AG20443 (cell line): ENCODE measurements around the gene HMX1.

ENCODE experiments used
- DNase-seq: peaks from one replicate; pipeline ENCODE4 v3.0.0; 2012; ENCODE audit warnings: low spot score, mixed read lengths

The HMX1 gene

DNA sequence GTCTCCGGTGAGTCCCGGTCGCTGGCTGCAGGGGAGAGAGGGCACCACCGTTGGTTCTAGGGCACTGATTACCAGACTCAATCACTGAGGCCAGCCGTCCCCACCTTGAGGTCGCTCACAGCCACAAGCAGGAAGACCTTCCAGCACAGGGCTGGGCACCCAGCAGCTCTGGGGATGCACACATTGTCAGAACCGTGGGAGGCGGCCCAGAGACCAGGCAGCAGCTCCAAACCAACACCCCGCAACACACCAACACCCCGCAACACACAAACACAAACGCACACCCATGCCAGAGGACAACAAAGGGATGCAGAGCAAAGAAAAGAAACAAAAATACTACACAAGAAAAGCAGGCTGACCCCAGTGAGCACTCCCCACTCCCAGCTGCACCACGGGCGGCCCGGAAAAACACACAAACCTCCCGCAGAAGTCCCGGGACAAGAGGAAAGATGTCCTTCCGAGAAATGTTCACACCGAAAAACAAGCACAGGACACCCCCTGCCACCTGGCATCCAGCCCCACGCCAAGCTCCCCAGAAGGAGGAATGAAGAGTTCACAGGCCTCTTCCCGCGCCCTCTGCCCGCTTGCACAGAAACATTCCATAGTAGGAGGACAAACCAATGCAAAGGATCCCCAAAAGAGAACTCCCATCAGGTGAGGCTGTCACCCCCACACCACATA is 3.2 kb downstream of the HMX1 start:
- DNase-seq: no peak

DNA sequence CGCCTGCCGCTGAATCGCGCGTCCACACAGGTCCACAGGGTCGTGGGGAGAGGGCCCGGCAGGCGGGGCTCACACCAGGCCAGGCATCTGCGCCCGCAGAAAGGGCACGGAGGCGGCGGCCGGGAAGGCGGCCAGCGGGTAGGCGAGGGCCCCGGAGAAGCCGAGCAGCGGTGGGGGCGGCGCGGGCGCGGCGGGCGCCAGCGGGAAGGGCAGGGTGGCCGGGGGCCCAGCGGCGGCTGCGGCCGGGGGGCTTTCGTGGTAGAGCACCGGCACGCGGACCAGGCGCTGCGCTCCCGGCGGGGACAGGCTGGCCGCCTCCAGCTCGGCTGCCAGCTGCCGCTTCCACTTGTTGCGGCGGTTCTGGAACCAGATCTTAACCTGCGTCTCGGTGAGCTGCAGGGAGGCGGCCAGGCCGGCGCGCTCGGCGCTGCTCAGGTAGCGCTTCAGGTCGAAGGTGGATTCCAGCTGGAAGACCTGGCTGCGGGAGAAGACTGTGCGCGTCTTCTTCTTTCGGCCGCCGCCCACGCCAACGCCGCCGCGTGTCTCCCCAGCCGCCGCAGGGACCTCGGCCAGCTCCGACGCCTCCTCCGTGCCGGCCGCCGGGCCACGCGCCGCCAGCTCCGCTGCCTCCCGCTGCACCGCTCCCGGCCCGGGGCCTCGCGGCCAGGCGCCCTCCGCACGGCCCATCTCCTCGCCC is 3.9 kb downstream of the HMX1 start:
- no peak for DNase-seq

- DNase-seq: no peak
Measured at GRCh38 chr4:8866828-8867623, 4.6 kb downstream of the HMX1 start.

GRCh38 chr4:8866421-8866820 is 5.2 kb downstream of the HMX1 start:
- DNase-seq: no peak

DNA sequence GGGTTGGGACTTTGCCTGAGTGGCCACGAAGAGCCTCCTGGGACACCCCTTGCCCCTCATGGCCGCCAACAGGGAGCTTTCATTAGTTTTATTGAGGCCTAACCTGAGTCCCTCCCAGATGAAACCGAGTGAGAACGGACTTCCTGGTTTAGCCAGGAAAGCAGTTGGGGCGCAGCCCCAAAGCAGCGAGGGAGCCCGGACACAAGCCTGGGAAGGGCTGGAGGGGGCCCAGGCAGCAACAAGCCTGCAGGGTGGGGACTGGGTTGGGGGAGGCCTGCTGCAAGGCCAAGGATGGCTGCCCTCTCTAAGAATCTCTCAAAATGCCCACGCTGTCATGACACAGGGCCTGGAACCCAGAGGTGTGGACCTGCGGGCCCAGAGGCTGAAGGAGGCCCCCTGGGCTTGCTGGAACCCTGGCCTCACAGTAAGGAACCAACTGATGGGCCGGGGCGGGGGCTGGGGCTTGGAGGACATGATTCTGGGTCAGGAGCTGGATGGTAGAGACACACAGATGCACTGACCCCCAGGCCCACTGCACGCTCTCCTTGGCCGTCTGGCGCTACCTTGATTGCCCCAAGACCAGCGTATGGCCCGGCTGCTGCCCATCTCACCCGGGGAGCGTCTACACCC is 5.8 kb downstream of the HMX1 start:
- DNase-seq: no peak

DNA sequence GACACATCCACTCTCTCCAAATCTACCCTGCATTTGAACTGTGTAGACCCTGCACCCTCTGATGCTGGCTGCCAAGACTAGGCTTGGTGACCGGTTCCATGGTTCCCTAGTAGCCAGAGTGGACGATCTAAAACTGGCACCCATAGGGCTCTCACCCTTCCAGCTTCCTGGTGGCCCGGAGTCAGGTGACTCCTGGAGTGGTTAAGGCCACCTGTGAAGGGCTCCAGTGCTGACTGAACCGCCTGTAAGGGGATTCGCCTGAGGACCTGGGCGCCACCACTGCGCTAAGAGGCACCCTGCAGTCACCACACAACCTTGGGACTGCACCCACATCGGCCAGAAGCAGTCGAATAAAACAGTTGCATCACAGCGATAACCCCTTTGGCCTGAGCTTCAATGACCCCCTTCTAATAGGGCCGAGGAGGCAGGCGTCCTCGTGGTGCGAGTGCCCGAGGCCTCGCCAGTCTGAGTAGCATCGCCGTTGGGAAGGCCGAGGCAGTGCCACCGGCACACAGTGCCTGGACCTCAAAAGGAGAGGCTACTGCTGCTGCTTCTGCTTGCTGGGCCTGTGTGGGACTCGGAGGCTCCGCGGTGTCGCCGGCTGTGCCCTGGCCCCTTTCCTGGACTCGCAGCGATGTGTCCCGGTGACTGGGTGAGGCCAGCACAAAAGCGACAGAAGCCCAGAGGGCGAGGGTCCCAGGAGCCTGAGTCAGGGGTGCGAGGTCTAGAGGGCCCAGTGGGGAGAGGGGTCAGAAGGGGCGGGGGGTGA is 6.5 kb downstream of the HMX1 start:
- no peak for DNase-seq

DNA sequence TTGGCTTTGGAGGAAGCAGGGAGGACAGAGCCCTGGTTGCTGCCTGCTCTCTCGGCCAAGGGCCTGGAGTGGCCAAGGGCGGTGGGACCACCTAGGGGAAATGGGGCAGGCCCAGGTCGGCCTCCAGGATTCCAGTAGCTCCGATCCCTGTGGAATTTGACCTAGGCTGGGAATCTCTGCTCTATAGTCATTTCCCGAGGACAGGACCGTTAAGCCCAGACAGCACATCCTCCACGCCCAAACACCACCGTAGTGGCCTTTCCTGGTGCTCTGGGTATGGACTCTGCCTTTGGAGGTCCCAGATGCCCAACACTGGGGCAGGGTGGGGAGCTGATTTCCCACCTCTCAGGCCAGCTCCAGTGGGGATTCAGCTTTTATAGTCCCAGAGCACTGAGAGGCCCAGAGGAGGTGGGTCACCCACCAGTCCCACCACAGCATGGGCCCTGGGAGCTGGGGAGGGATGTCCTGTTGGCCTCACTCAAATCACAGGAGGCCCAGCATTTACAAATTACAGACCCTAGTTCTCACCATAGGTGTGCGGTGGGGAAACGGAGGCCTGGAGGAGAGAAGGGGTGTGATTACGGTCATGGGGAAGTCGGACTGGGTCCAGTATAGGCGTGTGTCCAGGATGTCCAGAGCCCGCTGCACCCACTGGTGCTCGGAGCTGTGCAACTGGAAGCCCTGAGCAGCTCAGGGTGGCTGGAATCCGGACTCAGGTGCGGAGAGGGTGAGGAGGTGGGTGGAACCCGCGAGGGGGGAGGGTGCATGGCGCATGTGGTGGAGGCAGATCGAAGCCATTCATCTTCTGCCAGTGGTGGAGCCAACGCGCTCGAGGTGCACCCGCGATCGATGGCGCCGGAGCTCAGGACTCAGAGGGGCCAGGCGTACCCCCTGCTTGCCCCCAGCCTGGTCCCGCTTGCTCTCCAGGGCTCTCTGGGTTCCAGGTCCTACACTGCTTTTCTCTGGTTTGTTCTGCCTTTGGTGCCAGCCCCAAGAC is 7.7 kb downstream of the HMX1 start:
- no peak for DNase-seq

DNA sequence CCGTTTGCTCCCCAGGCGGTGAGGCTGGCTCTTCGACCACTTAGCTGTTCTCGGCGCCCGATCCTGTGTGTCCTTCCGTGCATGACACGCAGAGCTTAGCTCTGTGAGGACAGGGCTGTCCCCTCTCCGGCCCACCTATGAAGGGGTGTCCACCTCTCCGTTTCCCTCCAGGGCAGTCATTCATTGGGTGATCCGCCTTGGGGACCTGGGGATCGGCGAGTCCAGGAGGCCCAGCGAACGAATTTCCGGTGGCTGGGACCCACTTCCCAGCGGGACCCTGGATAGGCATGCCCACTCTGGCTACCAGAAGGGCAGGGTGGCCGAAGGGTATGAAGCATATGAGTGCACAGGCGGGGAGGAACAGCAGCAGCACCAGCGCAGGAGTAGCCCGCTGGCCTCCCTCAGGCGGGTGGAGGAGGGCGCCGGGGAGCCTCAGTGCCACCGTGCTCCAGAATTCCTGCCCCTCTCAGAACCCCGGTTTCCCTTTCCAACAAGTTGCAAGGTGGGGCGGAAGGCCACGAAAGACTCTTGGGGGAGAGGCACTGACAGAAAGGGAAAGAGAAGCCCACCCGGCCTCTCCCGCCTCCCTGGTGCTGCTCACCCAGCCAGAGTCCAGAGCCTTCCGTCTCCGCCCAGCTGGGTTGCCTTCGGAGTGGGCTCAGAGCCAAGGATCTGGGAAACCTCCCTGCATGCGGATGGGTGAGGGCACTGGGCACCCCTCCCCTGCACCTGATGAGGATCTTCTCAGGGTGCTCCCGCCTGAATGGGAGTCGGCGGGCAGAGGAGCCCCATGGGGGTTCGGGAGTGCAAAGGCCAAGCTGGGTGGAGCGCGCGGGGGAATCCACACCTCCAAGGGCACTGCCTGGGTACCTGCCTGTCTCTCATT is 8.6 kb downstream of the HMX1 start:
- DNase-seq: no peak

DNA sequence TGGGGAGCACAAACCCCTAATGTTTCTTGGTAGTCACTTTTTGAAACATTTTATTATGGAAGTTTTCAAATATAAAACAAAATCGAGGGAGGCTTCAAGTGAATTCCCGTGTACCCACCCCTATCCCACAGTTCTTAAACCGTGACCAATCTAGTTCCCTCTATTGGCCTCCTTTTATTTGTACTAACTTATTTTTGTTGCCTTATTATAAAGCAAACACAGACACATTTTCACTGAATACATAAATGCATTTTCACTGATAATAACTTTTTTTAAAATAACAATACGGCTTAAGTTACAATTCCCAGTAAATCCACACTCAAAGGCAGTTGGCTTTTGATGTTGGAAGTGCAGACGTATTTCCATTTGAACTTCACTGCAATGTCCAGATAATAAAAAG is 9.3 kb downstream of the HMX1 start:
- DNase-seq: no peak

DNA sequence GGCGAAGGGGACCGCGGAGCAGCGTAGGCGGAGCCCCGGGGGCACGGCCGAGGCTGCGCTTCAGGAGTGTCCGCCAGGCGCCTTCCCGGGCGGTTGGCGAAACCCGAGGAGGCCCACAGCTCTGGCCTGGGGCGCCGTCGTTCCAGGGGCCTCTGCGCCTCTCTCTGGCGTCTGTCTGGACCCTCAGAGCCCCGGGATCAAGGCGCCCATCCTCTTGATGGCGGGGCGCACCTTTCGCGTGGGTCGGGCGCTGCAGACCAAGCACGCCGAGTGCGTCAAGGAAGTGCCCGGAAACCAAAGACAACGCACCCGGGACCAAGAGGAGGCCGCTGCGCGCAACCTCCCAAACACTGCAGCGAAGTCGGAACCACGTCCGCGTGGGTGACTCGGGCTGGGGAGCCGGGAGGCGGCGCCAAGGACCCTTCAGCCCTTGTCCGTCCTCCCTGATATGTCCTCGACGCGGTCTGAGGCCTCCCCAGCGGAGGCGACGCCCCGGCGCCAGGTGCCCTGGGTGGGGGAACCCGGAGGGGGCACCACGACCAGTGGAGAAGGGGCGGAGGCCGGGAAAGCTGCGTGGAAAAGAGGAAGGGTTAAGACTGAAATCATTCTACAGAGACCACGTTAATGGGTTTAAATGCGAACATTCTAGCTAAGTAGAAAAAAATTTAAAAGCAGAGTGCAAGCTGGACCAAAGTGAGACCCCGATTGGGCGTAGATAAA is 9.9 kb downstream of the HMX1 start:
- DNase-seq: no peak

DNA sequence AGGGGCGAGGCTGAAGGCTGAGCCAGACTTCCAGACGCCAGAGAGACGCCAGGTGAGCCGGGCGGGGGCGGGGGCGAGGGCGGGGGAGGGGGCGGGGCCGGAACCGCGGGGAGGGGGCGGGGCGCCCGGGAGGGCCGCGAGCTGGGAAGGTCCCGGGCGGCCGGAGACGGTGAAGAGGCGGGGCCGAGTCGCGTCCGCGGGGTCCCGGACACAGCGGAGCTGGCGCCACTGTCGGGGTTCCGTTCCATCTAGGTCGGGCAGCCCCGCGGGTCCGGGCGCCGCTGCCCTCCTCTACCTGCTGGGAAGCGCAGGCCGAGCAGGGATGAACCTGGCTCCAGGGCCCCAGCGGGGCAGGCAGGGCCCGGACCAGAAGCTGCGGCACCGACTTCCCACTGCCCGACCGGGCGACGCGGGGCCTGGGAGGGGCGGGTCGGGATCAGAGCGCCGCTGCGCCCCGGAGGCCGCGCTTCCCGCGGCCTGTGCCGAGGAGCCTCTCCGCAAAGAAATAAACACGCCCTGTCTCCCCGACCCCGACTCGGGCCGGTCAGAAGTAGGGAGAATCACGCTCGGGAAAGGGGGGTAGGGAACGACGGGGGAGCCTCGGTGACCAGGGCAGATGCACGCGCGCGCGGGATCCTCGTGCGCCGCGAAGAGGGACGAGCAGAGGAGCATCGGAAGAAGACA is 10.6 kb downstream of the HMX1 start:
- DNase-seq: no peak

GRCh38 chr4:8860096-8860891 is 11.3 kb downstream of the HMX1 start:
- DNase-seq: no peak

DNA sequence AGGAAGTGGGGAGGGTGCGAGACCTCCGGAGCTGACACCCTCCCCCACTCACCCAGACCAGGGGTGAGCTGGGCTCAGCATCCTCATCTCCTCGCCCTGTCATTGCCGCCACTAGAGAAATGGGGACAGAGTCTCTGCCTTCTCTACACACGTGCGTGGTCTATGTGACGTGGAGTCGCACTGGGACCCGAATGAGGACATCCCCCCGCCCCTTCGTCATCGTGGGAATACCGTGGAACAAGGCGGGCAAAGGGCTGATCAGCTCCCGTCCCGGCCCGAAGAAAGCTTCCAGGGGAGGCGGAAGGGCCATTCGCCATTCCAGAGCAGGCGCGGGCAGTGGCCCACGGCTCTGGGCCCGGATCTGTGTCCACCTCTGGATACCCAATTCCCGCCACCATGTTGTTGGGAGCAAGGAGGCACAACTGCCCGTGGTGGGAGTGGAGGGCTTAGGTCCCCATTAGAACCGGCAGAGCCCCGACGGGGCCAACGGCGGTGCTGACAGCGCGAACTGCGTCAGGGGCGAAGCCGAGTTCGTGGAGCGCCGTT is 12.0 kb downstream of the HMX1 start:
- DNase-seq: no peak

GRCh38 chr4:8858701-8859210 is 12.9 kb downstream of the HMX1 start:
- no peak for DNase-seq

GRCh38 chr4:8857766-8858700 is 13.6 kb downstream of the HMX1 start:
- no peak for DNase-seq
